Esophagus (tissue), 2 donors: Measurements from ENCODE around the gene IMPDH1. TPM values are rescaled to one million over a fixed set of nuclear protein-coding genes. Genes with fewer than 3 reads are reported as not detected.
A peak's percentile ranks its signal among the peaks of the same experiment; 100 is the strongest.
"Not testable (repeated sequence)": the region's sequence is repeated elsewhere in the genome, so short reads cannot be mapped to it uniquely, and the experiment has no call there.

Experiments used
- H3K27ac ChIP-seq, 2 donors: one replicate each; pipeline ENCODE4 v1.5.1; 2013; ENCODE audit warnings: low read depth in 2 of 2, mild to moderate bottlenecking in 2 of 2, inconsistent platforms in 1 of 2, low read length in 1 of 2, moderate library complexity in 1 of 2
- H3K27me3 ChIP-seq, 2 donors: one replicate each; pipeline ENCODE4 v1.6.1; 2013; ENCODE audit warnings: low read length in 2 of 2, control low read depth in 1 of 2, mild to moderate bottlenecking in 1 of 2; ENCODE audit not compliant: insufficient read depth in 2 of 2, control insufficient read depth in 1 of 2
- H3K36me3 ChIP-seq, 2 donors: one replicate each; pipeline ENCODE4 v1.6.1; 2013; ENCODE audit warnings: low read length in 1 of 2; ENCODE audit not compliant: control insufficient read depth in 2 of 2, insufficient read depth in 2 of 2
- H3K4me1 ChIP-seq, 2 donors: one replicate each; pipeline ENCODE4 v1.6.1; 2013; ENCODE audit warnings: low read length in 1 of 2; ENCODE audit not compliant: control insufficient read depth in 2 of 2, insufficient read depth in 2 of 2
- H3K4me3 ChIP-seq, 2 donors: one replicate each; pipeline ENCODE4 v1.5.1; 2013; ENCODE audit warnings: low read length in 2 of 2, mild to moderate bottlenecking in 2 of 2, low read depth in 1 of 2, moderate library complexity in 1 of 2
- H3K9me3 ChIP-seq, 2 donors: one replicate each; pipeline ENCODE4 v1.6.1; 2013; ENCODE audit warnings: mild to moderate bottlenecking in 2 of 2, low read depth in 1 of 2, low read length in 1 of 2, moderate library complexity in 1 of 2; ENCODE audit not compliant: control insufficient read depth in 2 of 2, insufficient read depth in 1 of 2
- WGBS, 2 donors: extraction: QIAGEN DNeasy Blood & Tissue Kit; methylation state at CpG; one replicate each; pipeline ENCODE4 v1.1.7; 2013; 5-methylcytosine and 5-hydroxymethylcytosine counted together
- polyA plus RNA-seq, 2 donors: library from polyadenylated mRNA; stranded (reverse); fragments of 200-250 nt; gene quantifications; one replicate each; pipeline ENCODE4 v1.2.3, GENCODE V29; 2013
- donor health status: healthy with polysubstance abuse.
- donor health status: Bipolar disorder and iron deficiency.

Gene IMPDH1
- polyA plus RNA-seq, result 10 to 100 TPM; 19.4 to 25.7 TPM

- H3K4me1 ChIP-seq, result peaks cover 6 to 25% of the 10 kb centered on the region in 2 donors
- whole genome bisulfite sequencing, 2 donors, result 0 to 1% methylated on average over 66 to 87 of the region's 87 CpGs
- H3K4me3 ChIP-seq, result peak within 1 kb of the TSS; percentile 64 to 65
- H3K36me3 ChIP-seq, result no peaks in the 10 kb centered on the region
- no peaks in the 10 kb centered on the region for H3K27me3 ChIP-seq
- no peaks in the 10 kb centered on the region for H3K9me3 ChIP-seq
- peak within 1 kb of the TSS; percentile 87 to 97 for H3K27ac ChIP-seq
Measured at GRCh38 chr7:128409596-128410450, at the start of gene IMPDH1. TSS of gene IMPDH1 (minus strand) at chr7:128409982. CDS start at chr7:128409901, 81 bp downstream.

DNA sequence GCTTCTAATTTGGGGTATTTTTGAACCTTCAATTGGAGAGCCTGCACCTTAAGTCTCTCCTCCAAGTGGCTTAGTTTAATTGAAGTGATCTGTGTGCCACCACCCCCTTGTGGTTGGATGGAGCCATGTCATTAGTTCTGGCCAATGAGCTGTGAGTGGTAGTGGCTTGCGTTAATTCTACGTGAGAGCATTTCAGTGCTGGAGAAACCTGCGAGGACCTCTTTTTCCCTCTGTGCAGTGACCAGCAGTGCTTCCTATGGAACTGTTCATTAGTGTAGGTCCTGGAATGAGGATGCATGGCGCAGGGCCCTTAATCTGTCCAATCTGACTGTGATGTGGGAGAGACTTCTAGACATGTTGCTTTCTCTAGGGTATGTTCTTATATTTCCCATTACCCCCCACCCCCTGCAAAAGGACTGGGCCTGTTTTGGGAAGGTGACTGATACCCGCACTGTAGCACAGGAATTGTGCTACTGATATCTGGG, 49.7 kb upstream of the IMPDH1 start:
- Histone ChIP-seq H3K9me3 (no peaks in the 10 kb centered on the region), H3K27ac (peak overlapping the region in 1 of 2 donors; percentile 41), H3K4me1 (peaks cover 0 to 2% of the 10 kb centered on the region in 2 donors), H3K4me3 (no peak overlapping the region), H3K36me3 (no peaks in the 10 kb centered on the region), H3K27me3 (no peaks in the 10 kb centered on the region)
- WGBS, 2 donors, result 32 to 38% methylated on average over 5 of the region's 5 CpGs

DNA sequence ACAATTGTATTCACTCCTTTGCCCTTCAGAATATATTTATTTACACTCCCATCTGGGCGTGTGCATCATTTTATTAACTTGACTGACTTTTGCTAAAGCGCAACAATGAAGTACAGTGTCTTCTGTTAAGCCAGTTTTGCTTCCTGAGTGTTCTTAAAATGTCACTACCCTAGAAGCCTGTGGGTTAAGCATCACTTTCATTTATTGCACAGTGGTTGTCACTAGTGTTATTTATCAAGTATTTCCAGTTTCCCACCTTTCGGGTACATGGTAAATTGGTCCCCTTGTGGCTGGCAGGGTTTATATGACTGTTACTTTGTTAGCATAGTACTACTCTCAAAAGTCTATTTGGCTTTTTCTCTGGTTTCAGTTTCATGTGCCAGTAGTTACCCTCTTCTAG, 49.2 kb upstream of the IMPDH1 start:
- Histone ChIP-seq H3K9me3 (no peaks in the 10 kb centered on the region), H3K36me3 (no peaks in the 10 kb centered on the region), H3K27me3 (no peaks in the 10 kb centered on the region), H3K27ac (peak overlapping the region in 1 of 2 donors; percentile 1), H3K4me3 (peak overlapping the region in 1 of 2 donors; percentile 31), H3K4me1 (peaks cover 0 to 2% of the 10 kb centered on the region in 2 donors)
- 38 to 42% methylated on average over 3 of the region's 3 CpGs for WGBS, 2 donors

- 64 to 68% methylated on average over 6 of the region's 6 CpGs for WGBS, 2 donors
- not testable (repeated sequence) for H3K36me3 ChIP-seq, H3K27me3 ChIP-seq, H3K9me3 ChIP-seq, H3K4me1 ChIP-seq
- Histone ChIP-seq H3K4me3 (peak overlapping the region; percentile 19 to 87), H3K27ac (peak overlapping the region; percentile 6 to 77)
Measured at GRCh38 chr7:128457385-128457784, 47.6 kb upstream of the IMPDH1 start.

- Histone ChIP-seq H3K36me3 (no peaks in the 10 kb centered on the region), H3K4me1 (peaks cover 0 to 2% of the 10 kb centered on the region in 2 donors), H3K4me3 (peak overlapping the region; percentile 87 to 91), H3K27ac (peak overlapping the region; percentile 90 to 93), H3K27me3 (no peaks in the 10 kb centered on the region), H3K9me3 (no peaks in the 10 kb centered on the region)
- 4 to 5% methylated on average over 5 of the region's 5 CpGs for WGBS, 2 donors
Measured at GRCh38 chr7:128456255-128456725, 46.5 kb upstream of the IMPDH1 start.

DNA sequence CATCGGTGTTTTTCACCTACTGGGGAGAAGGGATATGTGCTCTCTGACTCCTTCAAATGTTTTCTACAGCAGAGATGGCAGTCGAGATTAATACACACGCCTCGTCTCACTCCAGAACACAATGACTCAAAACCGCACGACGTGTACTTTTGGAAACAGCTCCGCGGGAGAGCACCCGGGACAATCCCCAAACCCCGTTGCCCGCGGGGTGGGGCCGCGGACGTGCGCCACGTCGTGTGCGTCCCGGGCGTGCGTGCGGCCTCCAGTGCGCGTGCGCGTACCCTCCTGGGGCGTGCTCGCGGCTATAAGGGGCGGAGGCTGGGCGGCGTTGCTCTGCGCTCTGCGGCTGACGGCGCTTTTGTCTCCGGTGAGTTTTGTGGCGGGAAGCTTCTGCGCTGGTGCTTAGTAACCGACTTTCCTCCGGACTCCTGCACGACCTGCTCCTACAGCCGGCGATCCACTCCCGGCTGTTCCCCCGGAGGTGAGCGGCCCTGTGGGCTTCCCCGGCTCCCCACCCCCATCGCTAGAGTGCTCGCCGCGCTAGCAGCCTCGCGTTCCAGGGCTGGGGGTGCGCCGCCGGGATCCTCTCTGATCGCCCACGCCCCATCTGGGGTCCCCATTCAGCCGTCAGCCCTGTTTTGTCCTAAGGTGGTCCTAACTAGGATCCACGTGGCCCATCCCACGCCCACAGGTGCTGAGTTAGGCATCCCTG, 45.9 kb upstream of the IMPDH1 start, which contains the start of gene HILPDA:
Gene HILPDA, plus strand, starts transcription at position 336 of the 712 bp plus-strand sequence. CDS start 1,391 bp downstream, outside the sequence.
- H3K4me3 ChIP-seq, result peak within 1 kb of the TSS; percentile 87 to 91
- peak within 1 kb of the TSS; percentile 90 to 93 for H3K27ac ChIP-seq
- no peaks in the 10 kb centered on the region for H3K9me3 ChIP-seq
- no peaks in the 10 kb centered on the region for H3K36me3 ChIP-seq
- H3K4me1 ChIP-seq, result peaks cover 0 to 2% of the 10 kb centered on the region in 2 donors
- no peaks in the 10 kb centered on the region for H3K27me3 ChIP-seq
- 0% methylated on average over 56 to 64 of the region's 64 CpGs for WGBS, 2 donors

GRCh38 chr7:128454808-128455542, 45.2 kb upstream of the IMPDH1 start:
- Histone ChIP-seq H3K27ac (peak overlapping the region; percentile 77 to 93), H3K27me3 (no peaks in the 10 kb centered on the region), H3K4me1 (peaks cover 0 to 2% of the 10 kb centered on the region in 2 donors), H3K4me3 (peak overlapping the region; percentile 29 to 42), H3K36me3 (no peaks in the 10 kb centered on the region), H3K9me3 (no peaks in the 10 kb centered on the region)
- 53 to 54% methylated on average over 25 of the region's 25 CpGs for WGBS, 2 donors

GRCh38 chr7:128453836-128454804, 44.3 kb upstream of the IMPDH1 start:
- Histone ChIP-seq H3K9me3 (no peaks in the 10 kb centered on the region), H3K4me1 (peaks cover 0 to 2% of the 10 kb centered on the region in 2 donors), H3K36me3 (no peaks in the 10 kb centered on the region), H3K4me3 (no peak overlapping the region), H3K27ac (peak overlapping the region; percentile 77 to 93), H3K27me3 (no peaks in the 10 kb centered on the region)
- WGBS, 2 donors, result 45 to 51% methylated on average over 23 of the region's 23 CpGs
